Nephron (organoid): Measurements from ENCODE around the gene UBXN10.

ENCODE experiments used
- H3K27ac Mint-ChIP-seq, 3 experiments: 2 replicates each; pipeline ENCODE4 v1.8.0; 2020; ENCODE audit warnings: mixed read lengths in 3 of 3, mild to moderate bottlenecking in 2 of 3, moderate library complexity in 1 of 3
- H3K27me3 Mint-ChIP-seq: 2 replicates; pipeline ENCODE4 v1.8.0; 2021; ENCODE audit warnings: low read depth, mild to moderate bottlenecking, moderate library complexity, mixed read lengths
- H3K36me3 Mint-ChIP-seq: 2 replicates; pipeline ENCODE4 v1.8.0; 2020; ENCODE audit warnings: low read depth, mixed read lengths
- H3K4me1 Mint-ChIP-seq: 2 replicates; pipeline ENCODE4 v1.8.0; 2020; ENCODE audit warnings: mixed read lengths
- H3K4me3 Mint-ChIP-seq, 3 experiments: 2 replicates each; pipeline ENCODE4 v1.8.0; 2020; ENCODE audit warnings: mild to moderate bottlenecking in 3 of 3, mixed read lengths in 3 of 3, moderate library complexity in 2 of 3
- H3K9me3 Mint-ChIP-seq: 2 replicates; pipeline ENCODE4 v1.8.0; 2020; ENCODE audit warnings: mixed read lengths
- TF ChIP-seq, protein P1 (sequence below), 3 experiments: fragments of 200-600 bp; sonication (generic); IDR thresholded peaks; one replicate each; pipeline ENCODE4 v1.5.0; 2021; ENCODE audit warnings: antibody characterized with exemption in 3 of 3; ENCODE audit not compliant: unreplicated experiment in 3 of 3

Gene UBXN10

DNA sequence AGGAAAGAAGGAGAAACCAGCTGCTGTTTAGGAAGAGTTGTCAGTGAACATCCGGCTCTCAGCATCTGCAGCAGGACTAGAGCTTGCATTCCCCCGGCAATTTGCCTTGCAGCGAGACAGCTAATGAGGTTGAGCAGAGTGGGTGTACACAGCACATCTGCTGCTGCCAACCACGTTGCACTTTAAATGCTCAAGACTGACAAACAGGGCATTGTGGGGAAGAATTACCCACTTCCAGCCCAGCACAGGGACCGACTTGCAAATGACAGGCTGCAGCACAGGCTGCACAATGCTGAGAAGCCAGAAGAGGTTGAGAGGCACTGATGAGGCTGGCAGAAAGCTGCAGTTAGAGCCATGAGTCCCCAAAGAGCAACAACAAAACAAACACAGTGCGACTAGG lies 48.0 kb downstream of the UBXN10 start:
- TF ChIP-seq, protein P1, sequence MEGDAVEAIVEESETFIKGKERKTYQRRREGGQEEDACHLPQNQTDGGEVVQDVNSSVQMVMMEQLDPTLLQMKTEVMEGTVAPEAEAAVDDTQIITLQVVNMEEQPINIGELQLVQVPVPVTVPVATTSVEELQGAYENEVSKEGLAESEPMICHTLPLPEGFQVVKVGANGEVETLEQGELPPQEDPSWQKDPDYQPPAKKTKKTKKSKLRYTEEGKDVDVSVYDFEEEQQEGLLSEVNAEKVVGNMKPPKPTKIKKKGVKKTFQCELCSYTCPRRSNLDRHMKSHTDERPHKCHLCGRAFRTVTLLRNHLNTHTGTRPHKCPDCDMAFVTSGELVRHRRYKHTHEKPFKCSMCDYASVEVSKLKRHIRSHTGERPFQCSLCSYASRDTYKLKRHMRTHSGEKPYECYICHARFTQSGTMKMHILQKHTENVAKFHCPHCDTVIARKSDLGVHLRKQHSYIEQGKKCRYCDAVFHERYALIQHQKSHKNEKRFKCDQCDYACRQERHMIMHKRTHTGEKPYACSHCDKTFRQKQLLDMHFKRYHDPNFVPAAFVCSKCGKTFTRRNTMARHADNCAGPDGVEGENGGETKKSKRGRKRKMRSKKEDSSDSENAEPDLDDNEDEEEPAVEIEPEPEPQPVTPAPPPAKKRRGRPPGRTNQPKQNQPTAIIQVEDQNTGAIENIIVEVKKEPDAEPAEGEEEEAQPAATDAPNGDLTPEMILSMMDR (IDR thresholded peaks at IDR 0.05; ENCODE audit: unreplicated experiment in 3 of 3): no peak
- Mint-ChIP-seq H3K36me3 (no peaks in the 10 kb centered on the region), H3K4me1 (peaks cover 14% of the 10 kb centered on the region), H3K27ac (no peak overlapping the region), H3K9me3 (no peaks in the 10 kb centered on the region), H3K27me3 (peaks cover 19% of the 10 kb centered on the region), H3K4me3 (no peak overlapping the region)

DNA sequence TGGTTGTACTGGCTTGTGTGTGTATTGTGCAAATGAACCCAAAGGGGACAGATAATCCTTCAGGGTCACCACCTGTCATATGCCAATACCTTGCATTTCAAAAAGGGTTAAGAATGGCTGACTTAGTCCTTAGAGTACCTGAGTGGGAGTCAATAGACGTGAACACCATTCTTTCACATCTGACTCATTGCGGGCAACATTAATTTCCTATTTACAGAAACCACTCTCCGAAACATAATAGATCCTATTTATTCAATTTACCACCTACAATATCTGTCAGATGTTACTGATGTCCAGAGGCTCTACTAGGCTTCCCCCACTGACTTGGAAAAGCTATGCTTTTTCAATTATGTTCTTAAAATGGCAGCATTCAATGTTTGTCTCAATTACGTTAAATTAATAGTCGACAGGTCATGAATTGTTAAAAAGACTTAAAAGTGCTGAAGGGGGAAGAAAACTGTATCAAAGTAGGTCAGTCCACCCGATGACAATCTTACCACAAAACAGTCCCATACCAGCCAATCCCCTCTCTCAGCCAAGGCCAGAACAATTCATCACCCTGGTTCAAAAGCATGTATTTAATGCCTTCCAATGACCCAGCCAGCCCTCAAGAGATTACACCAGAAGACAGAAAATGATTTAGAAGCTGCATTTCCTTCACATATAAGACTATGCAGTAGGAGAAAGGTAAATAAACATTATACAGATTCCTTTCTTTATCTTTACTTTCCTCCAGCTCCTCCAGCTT lies 49.1 kb downstream of the UBXN10 start:
- H3K4me1 Mint-ChIP-seq: peaks cover 14% of the 10 kb centered on the region
- H3K4me3 Mint-ChIP-seq: no peak overlapping the region
- no peak overlapping the region for H3K27ac Mint-ChIP-seq
- H3K27me3 Mint-ChIP-seq: peaks cover 18% of the 10 kb centered on the region
- H3K9me3 Mint-ChIP-seq: no peaks in the 10 kb centered on the region
- TF ChIP-seq, protein P1 (IDR thresholded peaks at IDR 0.05; ENCODE audit: unreplicated experiment in 3 of 3): no peak
- H3K36me3 Mint-ChIP-seq: no peaks in the 10 kb centered on the region

DNA sequence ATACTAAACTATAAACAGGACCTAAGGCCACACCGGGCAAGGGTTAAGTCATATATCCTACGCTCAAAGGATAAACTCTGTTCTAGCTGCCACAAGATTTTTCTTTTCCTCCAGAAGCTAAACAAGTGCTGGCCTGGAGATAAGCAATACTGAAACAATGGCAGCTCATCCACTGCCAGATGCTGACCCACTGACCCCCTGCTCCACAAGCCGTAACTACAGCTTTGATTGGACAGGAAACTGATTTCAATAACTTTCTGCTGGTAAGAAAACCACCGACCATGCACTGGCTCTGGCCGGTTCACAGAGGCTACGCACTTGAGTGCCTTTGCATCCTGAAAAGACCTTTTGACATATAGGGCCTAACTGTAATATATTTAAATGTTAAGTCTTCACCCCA lies 51.8 kb downstream of the UBXN10 start:
- H3K9me3 Mint-ChIP-seq: no peaks in the 10 kb centered on the region
- TF ChIP-seq, protein P1 (IDR thresholded peaks at IDR 0.05; ENCODE audit: unreplicated experiment in 3 of 3): no peak
- peaks cover 32% of the 10 kb centered on the region for H3K27me3 Mint-ChIP-seq
- H3K4me3 Mint-ChIP-seq: no peak overlapping the region
- H3K36me3 Mint-ChIP-seq: no peaks in the 10 kb centered on the region
- H3K27ac Mint-ChIP-seq: no peak overlapping the region
- H3K4me1 Mint-ChIP-seq: peaks cover 14% of the 10 kb centered on the region

DNA sequence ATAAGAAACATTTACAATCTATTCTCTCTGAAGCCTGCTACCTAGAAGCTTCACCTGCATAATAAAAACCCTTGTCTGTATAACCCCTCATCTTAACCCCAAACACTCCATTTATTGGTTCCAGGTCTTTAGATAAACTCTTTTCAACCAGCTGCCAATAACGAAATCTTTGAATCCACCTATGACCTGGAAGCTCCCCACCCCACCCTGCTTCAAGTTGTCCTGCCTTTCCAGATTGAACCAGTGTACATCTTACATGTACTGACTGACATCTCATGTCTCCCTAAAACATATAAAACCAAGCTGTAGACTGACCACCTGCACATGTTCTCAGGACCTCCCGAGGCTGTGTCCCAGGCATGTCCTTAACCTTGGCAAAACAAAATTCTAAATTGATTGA lies 54.1 kb downstream of the UBXN10 start:
- TF ChIP-seq, protein P1 (IDR thresholded peaks at IDR 0.05; ENCODE audit: unreplicated experiment in 3 of 3): no peak
- Mint-ChIP-seq H3K27ac (no peak overlapping the region), H3K4me1 (no peaks in the 10 kb centered on the region), H3K36me3 (no peaks in the 10 kb centered on the region), H3K4me3 (no peak overlapping the region), H3K27me3 (peaks cover 23% of the 10 kb centered on the region), H3K9me3 (no peaks in the 10 kb centered on the region)

DNA sequence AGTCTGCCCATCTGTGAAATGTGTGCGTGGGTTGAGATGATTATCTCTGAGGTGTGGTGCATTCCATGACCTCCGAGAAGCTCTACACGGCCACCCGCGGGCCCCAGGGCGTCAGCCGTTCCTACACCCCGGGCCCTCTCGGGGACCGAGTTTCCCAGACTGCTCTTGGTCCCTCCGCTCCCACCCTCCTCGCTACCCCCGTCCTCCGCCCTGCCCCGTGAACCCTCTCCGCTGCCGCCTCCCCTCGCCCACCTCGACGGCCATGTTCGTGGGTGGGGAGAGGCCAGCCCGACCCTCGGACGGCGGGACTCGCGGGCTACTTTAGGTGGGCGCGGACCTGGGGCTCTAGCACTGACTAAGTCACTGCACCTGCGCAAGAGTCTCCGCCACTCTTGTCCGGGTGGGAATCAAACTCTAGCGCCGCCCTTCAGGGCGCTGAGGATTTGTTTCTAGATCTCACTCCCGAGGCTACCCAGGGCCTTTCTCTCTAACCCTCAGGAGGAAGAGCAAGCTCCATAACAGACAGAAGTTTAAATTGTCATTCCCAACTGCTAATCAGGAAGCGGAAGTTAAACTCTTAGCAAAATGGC lies 57.1 kb downstream of the UBXN10 start:
- no peaks in the 10 kb centered on the region for H3K9me3 Mint-ChIP-seq
- H3K27me3 Mint-ChIP-seq: peaks cover 27% of the 10 kb centered on the region
- H3K27ac Mint-ChIP-seq: no peak overlapping the region
- TF ChIP-seq, protein P1 (IDR thresholded peaks at IDR 0.05; ENCODE audit: unreplicated experiment in 3 of 3): no peak
- no peak overlapping the region for H3K4me3 Mint-ChIP-seq
- H3K36me3 Mint-ChIP-seq: no peaks in the 10 kb centered on the region
- no peaks in the 10 kb centered on the region for H3K4me1 Mint-ChIP-seq
